AG09309 (cell line): ENCODE results near the gene HECA.
"Not testable (repeated sequence)": the region's sequence is repeated elsewhere in the genome, so short reads cannot be mapped to it uniquely, and the experiment has no call there.

ENCODE experiments used
- DNase-seq: peaks from one replicate; pipeline ENCODE4 v3.0.0-alpha.2; 2010; ENCODE audit warnings: low read depth
- H3K4me3 ChIP-seq: 2 replicates; pipeline ENCODE4 v1.5.1; 2011; ENCODE audit warnings: mild to moderate bottlenecking, low read depth, low read length, moderate library complexity; ENCODE audit not compliant: control insufficient read depth
- CTCF ChIP-seq: IDR thresholded peaks from 2 replicates; pipeline ENCODE4 v1.5.1; 2011; ENCODE audit warnings: mild to moderate bottlenecking, low read depth, low read length, inconsistent platforms; ENCODE audit not compliant: insufficient read depth, control insufficient read depth; ENCODE audit errors: missing control alignments

HECA gene

GRCh38 chr6:139187489-139187888 is 52.6 kb downstream of the HECA start:
- no peak overlapping the region for H3K4me3 ChIP-seq
- no peak for TF ChIP-seq CTCF
- DNase-seq, result no peak

DNA sequence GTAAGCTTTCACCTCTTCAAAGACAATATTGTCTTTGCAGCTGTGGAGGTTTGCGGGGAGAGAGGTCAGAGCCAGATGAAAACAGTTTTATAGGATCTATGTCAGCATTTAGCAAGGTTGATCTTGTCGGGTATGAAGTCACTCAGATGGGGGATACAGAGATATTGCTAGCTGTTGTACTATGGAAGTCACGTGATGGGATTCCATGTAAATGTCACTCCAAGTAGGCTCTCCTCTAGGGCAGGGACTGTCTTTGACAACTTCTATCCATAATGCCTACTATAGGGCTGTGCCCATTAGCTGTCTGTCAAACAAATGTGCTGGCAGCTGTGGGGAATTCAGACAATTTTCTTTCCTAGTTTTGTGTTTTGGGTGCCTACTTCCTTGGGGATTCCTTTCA is 54.8 kb downstream of the HECA start:
- TF ChIP-seq CTCF, result no peak
- H3K4me3 ChIP-seq, result no peak overlapping the region
- DNase-seq, result no peak

- DNase-seq, result no peak
- no peak overlapping the region for H3K4me3 ChIP-seq
- no peak for TF ChIP-seq CTCF
Measured at GRCh38 chr6:139194740-139195139, 59.9 kb downstream of the HECA start.

- no peak for DNase-seq
- no peak overlapping the region for H3K4me3 ChIP-seq
- TF ChIP-seq CTCF, result no peak
Measured at GRCh38 chr6:139198529-139199288, 63.8 kb downstream of the HECA start.

DNA sequence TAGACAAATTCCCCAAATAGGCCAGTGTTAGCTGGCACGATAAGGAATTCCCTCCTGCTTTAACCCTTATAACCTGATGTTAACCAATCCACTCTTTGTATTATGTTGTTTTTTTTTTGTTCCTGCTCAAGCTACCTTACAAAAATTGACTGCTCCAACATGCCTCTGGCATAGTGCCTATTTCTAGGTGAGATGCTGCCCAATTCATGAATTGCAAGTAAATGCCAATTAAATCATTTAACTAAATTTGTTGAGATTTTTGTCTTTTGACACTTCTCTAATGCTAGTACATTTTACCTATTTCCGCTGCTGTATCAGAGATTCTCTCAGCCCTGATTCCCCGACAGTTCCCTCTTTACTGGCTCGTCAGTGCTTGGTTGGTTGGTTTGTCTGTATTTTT is 66.5 kb downstream of the HECA start:
- TF ChIP-seq CTCF, result no peak
- H3K4me3 ChIP-seq, result no peak overlapping the region
- DNase-seq, result no peak

- no peak for DNase-seq
- TF ChIP-seq CTCF, result no peak
- no peak overlapping the region for H3K4me3 ChIP-seq
Measured at GRCh38 chr6:139204978-139205377, 70.1 kb downstream of the HECA start.

- no peak overlapping the region for H3K4me3 ChIP-seq
- DNase-seq, result no peak
- no peak for TF ChIP-seq CTCF
Measured at GRCh38 chr6:139205843-139206242, 71.0 kb downstream of the HECA start.

- not testable (repeated sequence) for DNase-seq
Measured at GRCh38 chr6:139210766-139211165, 75.9 kb downstream of the HECA start.

DNA sequence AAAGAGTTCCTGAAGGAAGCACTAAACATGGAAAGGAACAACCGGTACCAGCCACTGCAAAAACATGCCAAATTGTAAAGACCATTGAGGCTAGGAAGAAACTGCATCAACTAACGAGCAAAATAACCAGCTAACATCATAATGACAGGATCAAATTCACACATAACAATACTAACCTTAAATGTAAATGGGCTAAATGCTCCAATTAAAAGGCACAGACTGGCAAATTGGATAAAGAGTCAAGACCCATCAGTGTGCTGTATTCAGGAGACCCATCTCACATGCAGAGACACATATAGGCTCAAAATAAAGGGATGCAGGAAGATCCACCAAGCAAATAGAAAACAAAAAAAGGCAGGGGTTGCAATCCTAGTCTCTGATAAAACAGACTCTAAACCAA is 77.6 kb downstream of the HECA start:
- not testable (repeated sequence) for DNase-seq

More at GRCh38 chr6:139210766-139211165, 75.9 kb downstream of the HECA start:
- not testable (repeated sequence) for H3K4me3 ChIP-seq

More for the DNA sequence above, 77.6 kb downstream of the HECA start:
- not testable (repeated sequence) for H3K4me3 ChIP-seq
